ENCODE measurements around the gene MT1F.
"Not testable (repeated sequence)": the region's sequence is repeated elsewhere in the genome, so short reads cannot be mapped to it uniquely, and the experiment has no call there.

Gene MT1F

DNA sequence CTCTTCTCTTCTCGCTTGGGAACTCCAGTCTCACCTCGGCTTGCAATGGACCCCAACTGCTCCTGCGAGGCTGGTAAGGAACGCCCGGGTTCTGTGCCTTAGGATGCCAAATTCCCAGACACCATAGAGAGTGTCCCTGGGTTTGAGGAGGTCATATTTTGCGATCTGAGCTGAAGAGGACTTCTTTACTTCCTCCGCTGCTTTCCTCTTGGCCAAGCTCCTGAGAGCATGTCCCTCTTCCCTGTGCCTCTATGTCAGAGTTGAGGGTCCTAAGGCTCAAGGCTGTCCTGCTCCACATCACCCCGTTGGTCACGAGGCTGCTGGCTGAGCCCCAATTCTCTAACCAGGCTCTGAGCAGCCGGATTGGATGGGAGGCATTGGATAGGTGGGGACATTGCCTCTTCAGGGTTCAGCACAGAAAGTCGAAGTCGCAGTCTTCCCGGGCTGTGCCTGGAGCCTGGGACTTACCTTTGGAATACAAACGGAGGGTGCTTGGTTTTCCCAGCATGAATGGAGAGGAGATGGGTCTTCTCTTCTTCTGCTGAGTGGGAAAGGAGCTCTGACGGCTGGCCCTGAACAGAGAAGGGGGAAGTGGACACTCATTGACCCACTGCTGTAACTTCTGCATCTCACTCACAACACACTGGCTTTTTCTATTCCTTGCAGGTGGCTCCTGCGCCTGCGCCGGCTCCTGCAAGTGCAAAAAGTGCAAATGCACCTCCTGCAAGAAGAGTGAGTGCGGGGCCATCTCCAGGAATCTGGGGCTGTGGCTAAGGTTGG, 12.3 kb downstream of the MT1F start:
- Histone ChIP-seq H3K9me3 (no peaks in the 10 kb centered on the region), H3K4me3 (ENCODE audit: low read depth in 1 of 2, low read length in 1 of 2) (no peak overlapping the region), H3K4me1 (ENCODE audit: control insufficient read depth in 1 of 2, insufficient read depth in 1 of 2, low read depth in 1 of 2, low read length in 1 of 2) (no peaks in the 10 kb centered on the region), H3K36me3 (no peaks in the 10 kb centered on the region), H3K27me3 (peaks cover 100% of the 10 kb centered on the region), H3K27ac (no peak overlapping the region)
- TF ChIP-seq CTCF (IDR thresholded peaks at IDR 0.05), result no peak

DNA sequence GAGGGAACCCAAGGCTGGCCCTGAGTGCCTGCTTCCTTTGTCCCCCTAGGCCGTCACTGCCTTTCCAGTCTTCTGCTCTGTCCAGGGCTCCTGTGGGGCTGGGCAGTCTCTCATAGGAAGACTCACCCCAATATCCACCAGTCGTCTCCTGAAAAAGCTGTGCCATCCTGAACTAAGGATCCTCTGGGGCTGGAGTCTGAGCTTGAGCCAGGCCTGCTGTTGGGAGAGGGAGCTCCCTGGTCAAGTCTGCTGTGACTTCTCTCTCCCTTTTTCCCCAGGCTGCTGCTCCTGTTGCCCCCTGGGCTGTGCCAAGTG, 12.8 kb downstream of the MT1F start:
- no peaks in the 10 kb centered on the region for H3K36me3 ChIP-seq
- H3K27ac ChIP-seq, result no peak overlapping the region
- H3K4me1 ChIP-seq (ENCODE audit: control insufficient read depth in 1 of 2, insufficient read depth in 1 of 2, low read depth in 1 of 2, low read length in 1 of 2), result no peaks in the 10 kb centered on the region
- H3K4me3 ChIP-seq (ENCODE audit: low read depth in 1 of 2, low read length in 1 of 2), result no peak overlapping the region
- H3K27me3 ChIP-seq, result peaks cover 100% of the 10 kb centered on the region
- no peak for TF ChIP-seq CTCF (IDR thresholded peaks at IDR 0.05)
- H3K9me3 ChIP-seq, result no peaks in the 10 kb centered on the region

- H3K27me3 ChIP-seq, result peaks cover 100% of the 10 kb centered on the region
- not testable (repeated sequence) for H3K4me3 ChIP-seq (ENCODE audit: low read depth in 1 of 2, low read length in 1 of 2); H3K27ac ChIP-seq; H3K36me3 ChIP-seq; H3K4me1 ChIP-seq (ENCODE audit: control insufficient read depth in 1 of 2, insufficient read depth in 1 of 2, low read depth in 1 of 2, low read length in 1 of 2); H3K9me3 ChIP-seq
These were observed 13.9 kb downstream of the MT1F start for GRCh38 chr16:56671691-56672090.

DNA sequence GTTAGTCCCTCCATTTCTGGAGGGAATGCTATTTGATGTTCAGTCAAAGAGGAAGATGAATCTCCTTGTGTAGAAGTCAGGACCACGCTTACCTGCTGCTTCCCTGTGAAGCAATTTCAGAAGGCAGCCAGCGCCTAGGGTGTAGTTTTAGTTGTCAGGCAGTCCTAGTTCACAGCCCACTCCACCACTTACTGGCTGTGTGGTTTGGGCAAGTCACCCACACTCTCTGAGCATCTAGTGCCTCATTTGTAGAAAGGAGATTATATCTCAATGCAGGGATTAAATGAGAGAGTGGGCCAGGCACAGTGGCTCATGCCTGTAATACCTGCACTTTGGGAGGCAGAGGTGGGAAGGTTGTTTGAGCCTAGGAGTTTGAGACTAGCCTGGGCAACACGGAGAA, 14.4 kb downstream of the MT1F start:
- H3K27ac ChIP-seq; H3K9me3 ChIP-seq; H3K4me3 ChIP-seq (ENCODE audit: low read depth in 1 of 2, low read length in 1 of 2); H3K4me1 ChIP-seq (ENCODE audit: control insufficient read depth in 1 of 2, insufficient read depth in 1 of 2, low read depth in 1 of 2, low read length in 1 of 2); H3K36me3 ChIP-seq: not testable (repeated sequence)
- H3K27me3 ChIP-seq, result peaks cover 100% of the 10 kb centered on the region

GRCh38 chr16:56672761-56673536, 15.2 kb downstream of the MT1F start:
- no peaks in the 10 kb centered on the region for H3K36me3 ChIP-seq
- H3K4me1 ChIP-seq (ENCODE audit: control insufficient read depth in 1 of 2, insufficient read depth in 1 of 2, low read depth in 1 of 2, low read length in 1 of 2), result no peaks in the 10 kb centered on the region
- TF ChIP-seq CTCF (IDR thresholded peaks at IDR 0.05), result no peak
- no peak overlapping the region for H3K4me3 ChIP-seq (ENCODE audit: low read depth in 1 of 2, low read length in 1 of 2)
- no peaks in the 10 kb centered on the region for H3K9me3 ChIP-seq
- H3K27ac ChIP-seq, result no peak overlapping the region
- H3K27me3 ChIP-seq, result peaks cover 100% of the 10 kb centered on the region

GRCh38 chr16:56673921-56674320, 16.2 kb downstream of the MT1F start:
- no peak for TF ChIP-seq CTCF (IDR thresholded peaks at IDR 0.05)
- no peak overlapping the region for H3K27ac ChIP-seq
- no peaks in the 10 kb centered on the region for H3K9me3 ChIP-seq
- no peak overlapping the region for H3K4me3 ChIP-seq (ENCODE audit: low read depth in 1 of 2, low read length in 1 of 2)
- peaks cover 0 to under 1% of the 10 kb centered on the region in 2 experiments for H3K4me1 ChIP-seq (ENCODE audit: control insufficient read depth in 1 of 2, insufficient read depth in 1 of 2, low read depth in 1 of 2, low read length in 1 of 2)
- peaks cover 97% of the 10 kb centered on the region for H3K27me3 ChIP-seq
- H3K36me3 ChIP-seq, result no peaks in the 10 kb centered on the region

DNA sequence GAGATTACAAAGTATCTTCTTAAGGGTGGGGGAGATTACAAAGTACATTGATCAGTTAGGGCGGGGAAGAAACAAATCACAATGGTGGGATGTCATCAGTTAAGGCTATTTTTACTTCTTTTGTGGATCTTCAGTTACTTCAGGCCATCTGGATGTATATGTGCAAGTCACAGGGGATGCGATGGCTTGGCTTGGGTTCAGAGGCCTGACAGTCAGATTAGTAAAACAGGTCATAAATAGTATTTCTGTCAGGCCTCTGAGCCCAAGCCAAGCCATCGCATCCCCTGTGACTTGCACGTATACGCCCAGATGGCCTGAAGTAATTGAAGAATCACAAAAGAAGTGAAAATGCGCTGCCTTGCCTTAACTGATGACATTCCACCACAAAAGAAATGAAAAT, 16.8 kb downstream of the MT1F start:
- H3K27me3 ChIP-seq, result peaks cover 90% of the 10 kb centered on the region
- H3K4me3 ChIP-seq (ENCODE audit: low read depth in 1 of 2, low read length in 1 of 2); H3K4me1 ChIP-seq (ENCODE audit: control insufficient read depth in 1 of 2, insufficient read depth in 1 of 2, low read depth in 1 of 2, low read length in 1 of 2): not testable (repeated sequence)

More for the DNA sequence above, 16.8 kb downstream of the MT1F start:
- H3K9me3 ChIP-seq, H3K36me3 ChIP-seq, H3K27ac ChIP-seq: not testable (repeated sequence)

All from neutrophil (primary cell).